CD4-positive, alpha-beta T cell treated with Interleukin-21 for 1 hour (primary cell): Measurements from ENCODE around the gene NBPF12.
"Not testable (repeated sequence)": the region's sequence is repeated elsewhere in the genome, so short reads cannot be mapped to it uniquely, and the experiment has no call there.

Source experiments
- DNase-seq: peaks from one replicate; pipeline ENCODE4 v3.0.0-alpha.2; 2020

Gene NBPF12, protein sequence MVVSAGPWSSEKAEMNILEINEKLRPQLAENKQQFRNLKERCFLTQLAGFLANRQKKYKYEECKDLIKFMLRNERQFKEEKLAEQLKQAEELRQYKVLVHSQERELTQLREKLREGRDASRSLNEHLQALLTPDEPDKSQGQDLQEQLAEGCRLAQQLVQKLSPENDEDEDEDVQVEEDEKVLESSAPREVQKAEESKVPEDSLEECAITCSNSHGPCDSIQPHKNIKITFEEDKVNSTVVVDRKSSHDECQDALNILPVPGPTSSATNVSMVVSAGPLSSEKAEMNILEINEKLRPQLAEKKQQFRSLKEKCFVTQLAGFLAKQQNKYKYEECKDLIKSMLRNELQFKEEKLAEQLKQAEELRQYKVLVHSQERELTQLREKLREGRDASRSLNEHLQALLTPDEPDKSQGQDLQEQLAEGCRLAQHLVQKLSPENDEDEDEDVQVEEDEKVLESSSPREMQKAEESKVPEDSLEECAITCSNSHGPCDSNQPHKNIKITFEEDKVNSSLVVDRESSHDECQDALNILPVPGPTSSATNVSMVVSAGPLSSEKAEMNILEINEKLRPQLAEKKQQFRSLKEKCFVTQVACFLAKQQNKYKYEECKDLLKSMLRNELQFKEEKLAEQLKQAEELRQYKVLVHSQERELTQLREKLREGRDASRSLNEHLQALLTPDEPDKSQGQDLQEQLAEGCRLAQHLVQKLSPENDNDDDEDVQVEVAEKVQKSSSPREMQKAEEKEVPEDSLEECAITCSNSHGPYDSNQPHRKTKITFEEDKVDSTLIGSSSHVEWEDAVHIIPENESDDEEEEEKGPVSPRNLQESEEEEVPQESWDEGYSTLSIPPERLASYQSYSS (N-terminal part only)

DNA sequence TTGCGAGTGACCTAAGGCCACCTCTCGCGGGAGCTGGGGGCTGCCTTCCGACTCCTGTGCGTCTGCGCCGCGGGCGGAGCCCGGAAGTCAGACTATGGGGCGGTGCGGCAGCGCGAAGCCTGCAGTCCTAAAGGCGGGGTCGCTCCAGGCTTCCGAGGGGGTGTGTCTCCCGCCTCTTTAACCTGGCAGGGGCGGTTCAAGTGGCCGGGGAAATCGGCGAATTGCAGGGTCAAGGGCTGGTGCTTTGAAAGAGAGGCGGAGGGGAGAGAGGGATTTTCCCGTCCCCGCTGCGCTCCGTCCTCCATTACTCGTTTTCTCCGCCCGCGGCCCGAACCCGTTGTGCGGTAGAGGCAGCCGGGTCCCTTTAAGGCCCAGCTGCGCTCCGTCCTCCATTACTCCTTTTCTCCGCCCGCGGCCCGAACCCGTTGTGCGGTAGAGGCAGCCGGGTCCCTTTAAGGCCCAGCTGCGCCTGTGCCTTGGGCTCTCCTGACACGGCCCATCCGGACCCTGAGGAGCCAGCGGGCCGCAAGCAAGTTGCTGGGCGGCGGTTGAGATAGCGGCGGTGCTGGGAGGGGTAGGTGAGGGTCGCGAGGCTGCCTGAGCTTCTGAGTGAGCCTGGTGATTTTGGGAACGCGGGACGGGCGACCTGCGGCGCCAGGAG, at the start of gene NBPF12:
TSS of gene NBPF12 (plus strand) at position 83 of the 661 bp plus-strand sequence. CDS start 21,820 bp downstream, outside the sequence.
- DNase-seq, result peak; percentile 85

DNA sequence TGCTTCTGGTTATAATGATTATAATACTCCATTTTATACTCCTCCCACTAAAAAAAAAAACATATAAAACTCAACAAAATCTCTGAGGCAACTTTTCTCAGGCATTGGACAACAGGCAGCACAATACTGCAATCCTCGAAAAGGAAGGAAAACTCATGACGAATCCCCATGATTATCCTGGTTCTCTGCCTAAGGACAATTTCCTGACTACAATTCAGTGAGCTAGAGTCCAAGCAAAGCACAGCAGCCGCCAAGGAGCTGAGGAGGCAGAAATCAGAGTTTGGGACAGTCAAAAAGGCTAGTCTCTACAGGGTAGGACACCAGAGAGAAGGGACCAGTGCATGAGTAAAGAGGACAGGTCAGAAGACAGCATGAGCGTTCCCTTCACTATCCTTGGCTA, 46.8 kb upstream of the NBPF12 start:
- not testable (repeated sequence) for DNase-seq

DNA sequence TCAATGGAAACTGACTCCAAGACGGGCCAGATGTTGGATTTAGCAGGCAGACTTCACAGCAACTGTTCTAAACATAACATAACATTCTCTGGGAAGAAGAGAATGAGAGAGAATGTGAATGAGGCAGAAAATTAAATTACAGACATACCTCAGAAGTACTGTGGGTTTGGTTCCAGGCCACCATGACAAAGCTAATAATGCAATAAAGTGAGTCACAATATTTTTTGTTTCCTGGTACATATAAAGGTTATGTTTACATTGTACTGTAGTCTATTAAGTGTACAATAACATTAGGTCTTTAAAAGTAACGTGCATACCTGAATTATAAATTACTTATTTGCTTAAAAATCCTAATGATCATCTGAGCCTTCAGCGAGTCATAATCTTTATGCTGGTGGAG, 45.8 kb upstream of the NBPF12 start:
- DNase-seq, result not testable (repeated sequence)

DNA sequence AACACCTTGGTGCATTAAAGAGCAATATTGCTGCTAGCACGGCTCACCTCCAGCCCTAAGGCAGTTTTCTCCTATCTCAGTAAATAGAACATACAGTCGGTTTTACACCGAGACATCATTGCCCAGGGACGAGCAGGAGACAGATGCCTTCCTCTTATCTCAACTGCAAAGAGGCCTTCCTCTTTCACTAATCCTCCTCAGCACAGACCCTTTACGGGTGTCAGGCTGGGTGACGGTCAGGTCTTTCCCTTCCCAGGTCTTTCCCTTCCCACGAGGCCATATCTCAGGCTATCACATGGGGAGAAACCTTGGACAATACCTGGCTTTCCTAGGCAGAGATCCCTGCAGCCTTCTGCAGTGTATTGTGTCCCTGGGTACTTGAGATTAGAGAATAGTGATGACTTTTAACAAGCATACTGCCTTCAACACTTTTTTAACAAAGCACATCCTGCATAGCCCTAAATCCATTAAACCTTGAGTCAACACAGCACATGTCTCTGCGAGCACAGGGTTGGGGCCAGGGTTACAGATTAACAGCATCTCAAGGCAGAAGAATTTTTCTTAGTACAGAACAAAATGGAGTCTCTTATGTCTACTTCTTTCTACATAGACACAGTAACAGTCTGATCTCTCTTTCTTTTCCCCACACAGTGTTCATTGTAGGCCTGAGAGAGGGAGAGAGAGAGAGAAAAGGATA, 30.4 kb upstream of the NBPF12 start:
- not testable (repeated sequence) for DNase-seq

DNA sequence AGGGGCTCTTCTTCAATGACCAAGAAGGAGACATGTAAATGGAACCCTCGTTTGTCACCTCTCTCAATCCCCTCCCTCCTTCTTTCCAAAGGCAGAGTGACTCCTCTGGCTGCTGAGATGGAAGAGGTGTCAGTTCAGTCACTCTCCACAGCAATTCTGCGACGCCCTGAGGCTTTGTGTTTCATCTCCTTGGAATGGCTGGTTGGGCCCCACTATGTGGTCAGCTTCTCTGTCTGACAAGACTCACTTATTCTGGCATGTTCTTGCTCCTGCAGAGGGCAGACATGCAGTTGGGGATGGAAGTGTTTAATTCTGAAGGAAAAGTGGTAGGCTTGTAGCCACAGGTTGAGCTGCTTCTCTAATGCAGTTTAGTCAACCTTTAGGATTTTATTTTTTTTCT, 25.1 kb upstream of the NBPF12 start:
- not testable (repeated sequence) for DNase-seq

DNA sequence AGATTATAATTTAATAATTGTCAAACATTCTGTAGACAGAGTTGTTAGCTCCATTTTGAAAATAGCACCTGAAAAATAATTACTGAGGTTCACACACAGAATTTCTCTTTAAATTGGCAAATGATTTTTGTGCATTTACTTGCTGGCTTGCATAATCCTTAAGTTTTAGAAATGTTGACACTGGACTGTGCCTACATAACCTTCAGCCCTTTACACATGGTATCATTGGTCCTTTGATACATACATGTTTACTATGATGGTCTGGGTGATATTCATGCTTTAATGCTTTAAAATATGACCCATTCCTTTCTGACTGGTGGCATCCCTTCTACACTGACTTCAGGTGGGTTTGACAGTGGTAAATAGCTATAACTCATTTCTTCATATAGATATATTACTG, 17.3 kb upstream of the NBPF12 start:
- DNase-seq, result not testable (repeated sequence)

DNA sequence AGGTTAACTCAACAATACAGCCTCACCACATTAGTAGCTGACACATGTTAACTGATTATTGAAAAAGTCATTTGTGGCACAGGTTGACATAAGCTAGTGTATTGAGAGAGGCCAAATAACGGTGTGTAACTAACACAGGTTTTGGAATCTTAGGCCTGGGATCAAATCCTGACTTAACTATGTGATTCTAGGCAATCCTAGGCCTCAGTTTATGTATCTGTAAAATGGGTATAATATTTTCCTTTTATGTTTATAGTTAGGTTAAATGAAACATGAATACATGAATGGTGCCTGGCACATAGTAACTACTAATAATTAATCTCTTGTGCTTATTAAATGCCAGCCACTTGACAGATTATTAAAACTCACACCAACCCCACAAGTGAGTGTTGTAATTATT, 15.5 kb upstream of the NBPF12 start:
- DNase-seq, result not testable (repeated sequence)

DNA sequence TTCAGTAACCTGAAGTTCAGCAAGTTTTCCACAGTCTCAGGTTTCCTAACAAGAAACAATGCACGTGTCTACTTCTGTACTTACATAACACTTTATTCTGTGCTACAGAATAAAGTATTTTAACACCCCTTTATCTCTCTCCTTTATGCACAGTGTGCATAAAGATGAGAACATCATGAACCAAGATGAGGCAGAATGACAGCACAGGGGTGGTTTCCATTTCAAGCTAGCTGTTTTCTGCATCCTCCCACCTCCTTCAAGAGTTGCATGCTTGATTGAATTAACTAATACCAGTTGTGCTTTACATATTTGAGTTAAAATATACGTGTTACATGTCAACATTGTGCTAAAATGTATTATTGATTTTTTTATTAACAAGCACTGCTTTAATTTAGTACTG, 14.0 kb upstream of the NBPF12 start:
- DNase-seq, result not testable (repeated sequence)

DNA sequence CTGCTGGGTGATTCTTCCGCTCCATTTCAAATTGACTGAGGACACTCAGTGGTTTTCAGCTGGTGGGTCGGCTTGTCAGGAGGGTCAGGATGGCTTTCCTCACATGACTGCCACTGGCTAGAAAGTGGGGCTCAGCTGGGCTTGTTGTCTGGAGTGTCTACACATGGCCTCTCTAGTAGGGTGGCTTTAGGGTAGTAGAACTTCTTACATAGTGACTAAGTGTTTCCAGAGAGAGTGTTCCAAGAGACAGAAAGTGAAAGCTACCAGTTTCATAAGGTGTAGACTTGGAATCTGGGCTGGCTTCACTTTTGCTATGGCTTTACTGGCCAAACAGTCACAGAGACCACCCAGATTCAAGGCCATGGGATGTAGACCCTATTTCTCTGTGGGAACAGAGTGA, 11.7 kb upstream of the NBPF12 start:
- not testable (repeated sequence) for DNase-seq

DNA sequence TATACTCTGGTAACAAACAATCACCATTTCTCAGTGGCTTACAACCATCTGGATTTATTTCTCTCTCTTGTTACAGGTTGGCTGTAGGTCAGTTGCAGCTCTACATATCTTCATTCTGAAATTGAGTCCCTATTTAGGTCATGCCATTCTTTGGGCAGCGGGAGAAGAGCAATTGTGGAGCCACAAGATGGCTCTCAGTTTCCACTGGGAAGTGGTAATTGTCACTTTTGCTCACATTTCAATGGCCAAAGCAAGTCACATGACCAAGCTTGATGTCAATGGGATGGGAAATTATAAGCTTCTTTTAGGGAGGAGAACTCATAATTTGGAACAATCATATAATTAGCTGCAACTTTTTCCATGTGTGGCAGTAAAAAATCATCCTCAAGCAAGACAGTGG, 7.9 kb upstream of the NBPF12 start:
- DNase-seq, result not testable (repeated sequence)

DNA sequence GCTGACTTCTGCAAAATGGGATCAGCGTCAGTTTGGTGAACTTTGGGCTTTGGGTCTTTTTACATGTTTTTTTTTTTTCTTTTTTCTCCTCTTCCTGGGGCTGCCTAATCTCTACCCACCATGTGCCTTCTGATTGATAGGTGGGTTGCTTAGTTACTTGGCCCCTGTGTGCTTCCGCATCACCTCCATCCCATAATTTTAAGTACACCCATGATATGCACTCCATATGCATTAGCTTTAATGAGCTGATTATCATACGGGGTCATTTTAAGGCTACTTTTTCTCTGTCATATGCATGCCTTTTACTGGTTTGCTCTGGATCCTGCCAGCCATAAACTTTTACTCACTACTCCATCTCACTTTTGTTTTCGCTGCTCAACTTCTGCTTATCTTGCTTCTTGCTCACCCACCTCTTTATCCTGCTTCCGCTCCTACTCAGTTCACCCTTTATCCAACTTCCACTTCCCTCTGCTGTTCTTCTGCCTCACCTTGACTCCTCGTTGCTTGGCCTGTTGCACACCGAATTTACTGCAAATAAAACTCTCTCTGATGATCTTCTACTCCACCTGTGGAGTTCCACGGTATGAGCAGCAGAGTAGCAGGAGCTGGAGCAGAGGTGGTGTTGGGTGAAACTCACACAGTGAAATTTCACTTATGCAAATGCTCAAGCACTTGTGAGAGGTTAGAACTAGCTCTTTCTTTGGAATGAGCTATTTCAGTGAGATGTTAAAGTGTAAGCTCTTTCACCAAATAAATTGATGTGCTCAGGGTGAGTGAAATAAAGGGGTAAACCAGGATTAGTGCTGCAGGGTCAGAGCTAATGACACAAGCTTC, 3.5 kb upstream of the NBPF12 start:
- not testable (repeated sequence) for DNase-seq

DNA sequence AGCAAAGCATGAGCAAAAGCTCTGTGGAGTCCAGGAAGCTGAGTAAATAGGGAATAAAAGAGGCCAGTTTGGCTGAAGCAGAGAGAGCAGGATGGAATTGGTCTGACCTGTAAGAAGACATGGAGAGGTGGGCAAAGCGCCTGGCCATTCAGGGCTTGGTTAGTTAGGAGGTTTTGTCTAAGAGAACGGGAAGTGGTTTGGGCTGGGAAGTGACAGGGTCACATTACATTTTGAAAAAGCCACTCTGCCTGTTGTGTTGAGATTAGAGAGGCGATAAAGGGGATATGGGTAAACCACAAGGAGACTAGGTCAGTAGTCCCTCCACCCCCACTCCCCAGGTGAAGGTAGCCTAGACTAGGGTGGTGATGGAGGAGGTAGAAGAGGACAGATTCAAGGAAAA, 662 bp upstream of the NBPF12 start:
- DNase-seq, result peak; percentile 42

DNA sequence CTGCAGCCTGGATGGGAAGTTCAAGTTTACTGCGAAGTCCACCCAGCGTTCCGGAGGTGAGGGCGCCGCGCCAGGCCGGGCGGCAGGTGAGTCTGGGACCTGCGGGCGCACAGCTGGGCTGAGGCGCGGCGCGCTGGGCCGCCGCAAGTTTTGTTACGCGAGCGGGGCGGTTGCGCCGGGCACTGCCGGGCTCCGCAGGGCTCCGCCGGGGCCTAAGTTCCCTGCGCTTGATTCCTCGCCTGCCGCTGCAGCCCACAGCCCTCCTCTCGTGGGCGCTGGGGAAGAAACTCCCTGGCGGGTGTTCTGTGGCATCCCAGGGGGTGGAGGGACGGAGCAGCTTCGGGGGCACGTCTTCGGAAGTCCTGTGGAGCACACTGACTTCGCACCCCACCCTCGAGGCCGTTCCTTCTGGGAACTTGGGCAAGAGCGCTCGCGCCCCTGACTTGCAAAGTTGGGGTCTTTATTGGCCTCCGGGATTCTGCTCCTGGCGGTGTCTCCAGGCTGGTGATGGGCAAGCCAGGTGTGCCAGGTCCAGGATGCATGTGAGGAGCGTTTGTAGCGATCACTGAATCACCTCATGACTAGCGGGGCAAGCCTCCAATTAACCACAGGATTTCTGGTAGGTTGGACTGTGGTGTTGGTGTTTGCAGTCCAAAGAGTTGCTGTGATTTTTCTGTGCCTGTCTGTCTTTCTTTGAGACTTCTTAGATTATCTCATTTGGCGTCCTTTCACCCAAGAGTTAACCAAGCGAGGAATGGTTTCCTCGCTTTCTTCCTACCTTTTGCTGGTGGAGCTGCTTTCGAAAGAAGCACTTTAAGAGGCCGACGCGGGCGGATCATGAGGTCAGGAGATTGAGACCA, 1.0 kb downstream of the NBPF12 start:
- peak; percentile 22 for DNase-seq

DNA sequence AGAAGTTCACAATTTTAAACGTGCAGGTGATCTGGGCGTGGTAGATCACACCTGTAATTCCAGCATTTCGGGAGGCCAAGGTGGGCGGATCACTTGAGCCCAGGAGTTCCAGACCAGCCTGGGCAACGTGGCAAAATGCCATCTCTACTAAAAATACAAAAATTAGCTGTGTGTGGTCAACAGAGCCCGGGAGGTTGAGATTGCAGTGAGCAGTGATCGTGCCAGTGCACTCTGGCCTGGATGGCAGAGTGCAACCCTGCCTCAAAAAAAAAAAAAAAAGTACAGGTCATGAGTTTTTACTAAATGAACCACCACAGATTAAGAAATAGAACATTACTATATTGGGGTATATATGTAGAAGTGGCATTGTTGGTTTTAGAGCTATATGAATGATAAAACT, 2.2 kb downstream of the NBPF12 start:
- DNase-seq, result not testable (repeated sequence)

DNA sequence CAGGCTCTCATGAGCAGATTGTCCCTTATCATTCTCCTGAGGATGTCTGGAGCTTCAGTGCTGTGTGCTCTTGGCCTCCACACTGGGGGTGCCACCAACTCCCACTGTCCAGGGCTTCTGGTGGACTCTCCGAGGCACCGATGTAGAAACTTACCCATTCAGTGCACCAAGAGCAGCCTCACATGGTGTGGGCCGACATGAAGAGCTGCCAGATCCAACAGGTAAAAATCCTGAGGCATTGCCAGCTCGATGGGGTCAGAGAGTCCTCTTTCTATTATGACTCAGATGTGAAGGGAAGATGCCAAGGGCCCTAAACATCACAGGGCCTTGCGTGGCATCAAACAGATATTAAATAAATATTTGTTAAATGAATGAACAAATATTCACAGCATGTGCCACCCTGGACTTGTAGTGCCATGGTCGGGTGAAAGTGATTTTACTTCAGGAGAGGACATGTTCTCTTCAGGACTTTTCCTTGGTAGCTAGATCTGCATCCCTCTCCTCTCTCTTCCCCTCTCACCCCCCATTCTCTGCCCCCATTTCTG, 5.3 kb downstream of the NBPF12 start:
- DNase-seq, result not testable (repeated sequence)

DNA sequence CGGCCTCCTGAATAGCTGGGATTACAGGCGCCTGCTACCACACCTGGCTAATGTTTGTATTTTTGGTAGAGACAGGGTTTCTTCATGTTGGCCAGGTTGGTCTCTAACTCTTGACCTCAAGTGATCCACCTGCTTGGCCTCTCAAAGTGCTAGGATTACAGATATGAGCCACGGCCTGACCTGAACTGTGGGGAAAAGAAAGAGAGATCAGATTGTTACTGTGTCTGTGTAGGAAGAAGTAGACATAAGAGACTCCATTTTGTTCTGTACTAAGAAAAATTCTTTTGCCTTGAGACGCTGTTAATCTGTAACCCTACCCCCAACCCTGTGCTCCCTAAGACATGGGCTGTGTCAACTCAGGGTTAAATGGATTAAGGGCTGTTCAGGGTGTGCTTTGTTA, 10.0 kb downstream of the NBPF12 start:
- not testable (repeated sequence) for DNase-seq

DNA sequence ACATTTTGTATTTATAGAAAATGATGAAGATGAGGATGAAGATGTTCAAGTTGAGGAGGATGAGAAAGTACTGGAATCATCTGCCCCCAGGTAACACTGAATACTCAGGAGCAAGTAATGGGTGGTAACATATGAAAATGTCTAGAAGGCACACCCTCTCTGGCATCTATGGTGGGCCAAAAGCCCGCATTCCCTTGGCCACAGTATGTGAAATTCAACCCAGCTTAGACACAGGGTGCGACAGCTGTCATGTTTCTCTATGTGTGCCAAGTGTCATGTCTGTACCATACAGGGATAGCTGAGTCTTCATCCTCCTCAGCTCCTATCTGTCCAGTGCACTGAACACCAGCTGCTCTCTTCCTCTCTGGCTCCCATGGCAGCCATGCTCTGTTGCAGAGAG, 26.2 kb downstream of the NBPF12 start:
- DNase-seq, result not testable (repeated sequence)

DNA sequence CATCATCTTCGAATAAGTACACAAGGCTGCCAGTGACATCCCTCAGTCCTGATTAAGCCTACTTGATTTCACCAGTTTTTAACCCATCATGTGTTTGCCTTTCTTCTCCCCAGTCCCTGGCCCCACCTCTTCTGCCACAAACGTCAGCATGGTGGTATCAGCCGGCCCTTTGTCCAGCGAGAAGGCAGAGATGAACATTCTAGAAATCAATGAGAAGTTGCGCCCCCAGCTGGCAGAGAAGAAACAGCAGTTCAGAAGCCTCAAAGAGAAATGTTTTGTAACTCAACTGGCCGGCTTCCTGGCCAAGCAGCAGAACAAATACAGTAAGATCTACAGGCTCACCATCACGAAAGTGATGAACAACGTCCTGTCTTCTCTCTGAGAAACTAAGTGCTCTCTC, 28.2 kb downstream of the NBPF12 start:
- peak; percentile 2 for DNase-seq

DNA sequence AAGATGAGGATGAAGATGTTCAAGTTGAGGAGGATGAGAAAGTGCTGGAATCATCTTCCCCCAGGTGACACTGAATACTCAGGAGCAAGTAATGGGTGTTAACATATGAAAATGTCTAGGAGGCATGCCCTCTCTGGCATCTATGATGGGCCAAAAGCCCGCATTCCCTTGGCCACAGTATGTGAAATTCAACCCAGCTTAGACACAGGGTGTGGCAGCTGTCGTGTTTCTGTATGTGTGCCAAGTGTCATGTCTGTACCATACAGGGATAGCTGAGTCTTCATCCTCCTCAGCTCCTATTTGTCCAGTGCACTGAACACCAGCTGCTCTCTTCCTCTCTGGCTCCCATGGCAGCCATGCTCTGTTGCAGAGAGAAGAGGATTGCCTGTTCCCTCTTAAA, 32.5 kb downstream of the NBPF12 start:
- not testable (repeated sequence) for DNase-seq

DNA sequence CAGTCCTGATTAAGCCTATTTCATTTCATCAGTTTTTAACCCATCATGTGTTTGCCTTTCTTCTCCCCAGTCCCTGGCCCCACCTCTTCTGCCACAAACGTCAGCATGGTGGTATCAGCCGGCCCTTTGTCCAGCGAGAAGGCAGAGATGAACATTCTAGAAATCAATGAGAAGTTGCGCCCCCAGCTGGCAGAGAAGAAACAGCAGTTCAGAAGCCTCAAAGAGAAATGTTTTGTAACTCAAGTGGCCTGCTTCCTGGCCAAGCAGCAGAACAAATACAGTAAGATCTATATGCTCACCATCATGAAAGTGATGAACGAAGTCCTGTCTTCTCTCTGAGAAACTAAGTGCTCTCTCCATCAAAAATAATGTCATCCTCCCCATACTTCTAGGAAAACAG, 34.6 kb downstream of the NBPF12 start:
- not testable (repeated sequence) for DNase-seq
